GM12874 (cell line): ENCODE data around the gene CSTF1.
A peak's percentile ranks its signal among the peaks of the same experiment; 100 is the strongest.

Source experiments
- CTCF ChIP-seq: IDR thresholded peaks from 2 replicates; pipeline ENCODE4 v1.5.1; 2011; ENCODE audit warnings: low read depth, mild to moderate bottlenecking, control low read depth, low read length, moderate library complexity; ENCODE audit not compliant: insufficient read depth

Gene CSTF1

GRCh38 chr20:56392132-56392880 lies at the start of gene CSTF1, which contains the start of gene AURKA:
Gene CSTF1 (plus strand): TSS chr20:56392645. CDS start chr20:56395553, 2,908 bp downstream.
Gene AURKA (minus strand): TSS chr20:56392215. CDS start chr20:56388197, 4,018 bp downstream.
- no peak for TF ChIP-seq CTCF

- TF ChIP-seq CTCF = no peak
These were observed 49.7 kb upstream of the CSTF1 start for GRCh38 chr20:56342783-56343182.

DNA sequence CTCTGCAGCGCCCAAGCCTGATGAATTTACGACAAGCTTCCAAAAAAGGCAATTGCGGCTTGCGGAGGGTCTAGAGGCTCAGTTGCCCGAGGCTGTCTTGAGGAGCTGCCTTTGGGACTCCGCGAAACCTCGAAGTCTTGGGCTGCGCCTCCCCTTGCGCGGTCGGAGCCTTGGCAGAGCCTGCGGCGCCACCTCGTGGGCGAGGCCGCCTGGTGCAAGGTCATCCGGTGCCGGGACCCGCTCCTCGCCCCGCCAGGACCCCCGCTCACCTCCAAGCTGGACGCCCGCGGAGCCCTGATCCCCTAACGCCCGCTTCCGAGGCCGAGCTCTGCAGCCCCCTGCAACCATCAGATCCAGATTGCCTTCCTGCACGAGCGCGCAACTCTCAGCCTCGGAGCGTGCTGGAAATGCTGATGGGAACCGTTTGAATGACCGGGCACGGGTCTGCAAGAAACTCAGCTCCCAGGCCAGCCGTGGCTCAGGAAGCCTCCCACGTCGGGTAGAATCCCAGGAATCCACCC lies 48.5 kb upstream of the CSTF1 start:
- TF ChIP-seq CTCF = peak; percentile 92

GRCh38 chr20:56345911-56346310 lies 46.5 kb upstream of the CSTF1 start:
- TF ChIP-seq CTCF = no peak

GRCh38 chr20:56347628-56348304 lies 44.7 kb upstream of the CSTF1 start:
- no peak for TF ChIP-seq CTCF

DNA sequence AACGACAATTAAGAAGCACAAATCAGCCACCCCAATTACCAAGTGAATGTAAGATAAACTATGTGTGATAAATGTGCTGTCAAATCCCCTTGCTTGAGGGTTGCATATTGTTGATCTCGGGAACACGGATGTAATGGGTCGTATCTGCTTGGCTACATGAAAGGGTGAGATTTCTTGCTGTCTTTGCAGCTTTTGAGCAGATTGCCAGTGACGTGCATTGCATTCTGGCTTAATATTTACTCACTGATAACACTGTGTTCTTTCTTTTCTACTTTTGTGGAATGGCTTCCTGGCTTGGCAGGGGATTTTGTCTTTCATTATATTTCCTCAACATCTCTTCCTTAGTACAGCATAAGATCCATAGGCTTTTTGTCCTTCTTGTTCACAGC lies 44.1 kb upstream of the CSTF1 start:
- no peak for TF ChIP-seq CTCF

GRCh38 chr20:56348746-56349145 lies 43.7 kb upstream of the CSTF1 start:
- no peak for TF ChIP-seq CTCF
